Adrenal gland (tissue), 5 donors: ENCODE results near the gene LYAR.

ENCODE experiments used
- CTCF ChIP-seq, 6 experiments: fragments of 450-650 bp in 4 of 6; fragments of 200-600 bp in 2 of 6; sonication (generic) in 1 of 6; IDR thresholded peaks; 1 replicate in 5 of 6; 2 replicates in 1 of 6; pipeline versions ENCODE4 v1.5.1 to v1.8.0; 2016 to 2021; ENCODE audit warnings: antibody characterized with exemption in 6 of 6, mild to moderate bottlenecking in 2 of 6, moderate library complexity in 1 of 6
- POLR2A ChIP-seq, 2 donors: fragments of 450-650 bp; IDR thresholded peaks; one replicate each; pipeline ENCODE4 v1.6.1; 2017; ENCODE audit warnings: antibody characterized with exemption in 2 of 2, mild to moderate bottlenecking in 2 of 2, moderate library complexity in 1 of 2
- donor health status: DM: no; HTN: no; CAD: no.

GRCh38 chr4:4289597-4289940 lies 385 bp downstream of the LYAR start:
- TF ChIP-seq CTCF (IDR thresholded peaks at IDR 0.05) (no peak), POLR2A (IDR thresholded peaks at IDR 0.05) (no peak)
